Measurements from ENCODE around the gene TNFRSF8.

DNA sequence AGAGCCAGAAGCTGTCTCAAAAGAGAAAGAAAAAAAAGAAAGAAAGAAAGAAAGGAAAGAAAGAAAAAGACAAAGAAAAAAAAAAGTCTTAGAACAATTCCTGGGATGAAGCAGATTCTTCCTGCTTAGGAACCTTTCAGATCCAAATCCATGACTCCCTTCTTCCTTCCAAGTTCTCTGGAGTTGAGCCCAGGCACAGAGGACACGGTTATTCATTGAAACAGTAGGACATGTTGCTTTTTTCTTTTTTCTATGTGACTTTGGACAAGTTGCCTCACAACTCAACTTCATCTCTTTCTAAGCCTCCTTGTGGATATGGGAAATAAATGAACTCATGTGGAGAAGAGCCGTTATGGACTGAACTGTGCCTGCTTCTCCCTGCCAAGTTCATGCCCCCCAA, 14.7 kb upstream of the TNFRSF8 start:
- no peak for TF ChIP-seq POLR2A (IDR thresholded peaks at IDR 0.05)
- TF ChIP-seq, protein P1, sequence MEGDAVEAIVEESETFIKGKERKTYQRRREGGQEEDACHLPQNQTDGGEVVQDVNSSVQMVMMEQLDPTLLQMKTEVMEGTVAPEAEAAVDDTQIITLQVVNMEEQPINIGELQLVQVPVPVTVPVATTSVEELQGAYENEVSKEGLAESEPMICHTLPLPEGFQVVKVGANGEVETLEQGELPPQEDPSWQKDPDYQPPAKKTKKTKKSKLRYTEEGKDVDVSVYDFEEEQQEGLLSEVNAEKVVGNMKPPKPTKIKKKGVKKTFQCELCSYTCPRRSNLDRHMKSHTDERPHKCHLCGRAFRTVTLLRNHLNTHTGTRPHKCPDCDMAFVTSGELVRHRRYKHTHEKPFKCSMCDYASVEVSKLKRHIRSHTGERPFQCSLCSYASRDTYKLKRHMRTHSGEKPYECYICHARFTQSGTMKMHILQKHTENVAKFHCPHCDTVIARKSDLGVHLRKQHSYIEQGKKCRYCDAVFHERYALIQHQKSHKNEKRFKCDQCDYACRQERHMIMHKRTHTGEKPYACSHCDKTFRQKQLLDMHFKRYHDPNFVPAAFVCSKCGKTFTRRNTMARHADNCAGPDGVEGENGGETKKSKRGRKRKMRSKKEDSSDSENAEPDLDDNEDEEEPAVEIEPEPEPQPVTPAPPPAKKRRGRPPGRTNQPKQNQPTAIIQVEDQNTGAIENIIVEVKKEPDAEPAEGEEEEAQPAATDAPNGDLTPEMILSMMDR (IDR thresholded peaks at IDR 0.05): no peak

Data from esophagus squamous epithelium (tissue), 4 donors.